ENCODE measurements around the gene CLCN1.

GRCh38 chr7:143299840-143300239, 16.1 kb upstream of the CLCN1 start:
- TF ChIP-seq, protein P1, sequence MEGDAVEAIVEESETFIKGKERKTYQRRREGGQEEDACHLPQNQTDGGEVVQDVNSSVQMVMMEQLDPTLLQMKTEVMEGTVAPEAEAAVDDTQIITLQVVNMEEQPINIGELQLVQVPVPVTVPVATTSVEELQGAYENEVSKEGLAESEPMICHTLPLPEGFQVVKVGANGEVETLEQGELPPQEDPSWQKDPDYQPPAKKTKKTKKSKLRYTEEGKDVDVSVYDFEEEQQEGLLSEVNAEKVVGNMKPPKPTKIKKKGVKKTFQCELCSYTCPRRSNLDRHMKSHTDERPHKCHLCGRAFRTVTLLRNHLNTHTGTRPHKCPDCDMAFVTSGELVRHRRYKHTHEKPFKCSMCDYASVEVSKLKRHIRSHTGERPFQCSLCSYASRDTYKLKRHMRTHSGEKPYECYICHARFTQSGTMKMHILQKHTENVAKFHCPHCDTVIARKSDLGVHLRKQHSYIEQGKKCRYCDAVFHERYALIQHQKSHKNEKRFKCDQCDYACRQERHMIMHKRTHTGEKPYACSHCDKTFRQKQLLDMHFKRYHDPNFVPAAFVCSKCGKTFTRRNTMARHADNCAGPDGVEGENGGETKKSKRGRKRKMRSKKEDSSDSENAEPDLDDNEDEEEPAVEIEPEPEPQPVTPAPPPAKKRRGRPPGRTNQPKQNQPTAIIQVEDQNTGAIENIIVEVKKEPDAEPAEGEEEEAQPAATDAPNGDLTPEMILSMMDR (IDR thresholded peaks at IDR 0.05): no peak
- TF ChIP-seq POLR2A (IDR thresholded peaks at IDR 0.05): no peak

Data from vagina (tissue), 2 donors.